OCI-LY7 (cell line): ENCODE results near the gene PDPN. TPM values are rescaled to one million over a fixed set of nuclear protein-coding genes. Genes with fewer than 3 reads are reported as not detected.

Experiments used
- BruUV-seq: library from RNA; stranded (reverse); fragments of 400-500 nt; replicated peaks from 2 replicates; lab custom pipeline; 2021; lab: Mats Ljungman, UMichigan
- CTCF ChIA-PET: fragments of 300-600 bp; sonication (Branson Sonifier 250); formaldehyde crosslinking; loops from one replicate; lab custom pipeline; 2022; ENCODE audit warnings: antibody characterized with exemption; ENCODE audit not compliant: unreplicated experiment; lab: Charles Lee
- POLR2A ChIA-PET: fragments of 300-600 bp; sonication (Branson Sonifier 250); formaldehyde crosslinking; loops from one replicate; lab custom pipeline; 2022; ENCODE audit warnings: antibody characterized with exemption; lab: Charles Lee
- DNase-seq: peaks from one replicate; pipeline ENCODE4 v3.0.0-alpha.2; 2015; ENCODE audit warnings: low spot score
- H2AFZ ChIP-seq: fragments of 200-600 bp; sonication (generic), shearing (Covaris generic); 2 replicates; pipeline ENCODE4 v1.6.1; 2014; ENCODE audit warnings: mild to moderate bottlenecking, antibody characterized with exemption, low read length, moderate library complexity
- H3K27ac ChIP-seq: fragments of 200-600 bp; sonication (generic); 2 replicates; pipeline ENCODE4 v1.5.1; 2014; ENCODE audit warnings: mixed run types, low read depth, mild to moderate bottlenecking, moderate library complexity, low read length, inconsistent platforms; ENCODE audit not compliant: poor library complexity, severe bottlenecking
- H3K36me3 ChIP-seq: fragments of 200-600 bp; sonication (generic); 2 replicates; pipeline ENCODE4 v1.6.1; 2014; ENCODE audit warnings: mild to moderate bottlenecking, antibody characterized with exemption, low read length, moderate library complexity, mixed read lengths; ENCODE audit not compliant: insufficient read depth
- H3K4me1 ChIP-seq: fragments of 200-600 bp; sonication (generic); 2 replicates; pipeline ENCODE4 v1.5.1; 2014; ENCODE audit warnings: mild to moderate bottlenecking, low read length; ENCODE audit not compliant: insufficient read depth, poor library complexity, severe bottlenecking
- H3K4me2 ChIP-seq: fragments of 200-600 bp; sonication (generic); 2 replicates; pipeline ENCODE4 v1.6.1; 2014; ENCODE audit warnings: mild to moderate bottlenecking, low read length
- H3K4me3 ChIP-seq: fragments of 200-600 bp; sonication (generic); 2 replicates; pipeline ENCODE4 v1.5.1; 2014; ENCODE audit warnings: mild to moderate bottlenecking, low read depth, low read length; ENCODE audit not compliant: poor library complexity, severe bottlenecking
- H3K79me2 ChIP-seq: fragments of 200-600 bp; sonication (generic); 2 replicates; pipeline ENCODE4 v1.6.1; 2016; ENCODE audit warnings: low read depth, mild to moderate bottlenecking, low read length, moderate library complexity, mixed read lengths; ENCODE audit not compliant: insufficient read depth
- H3K9me2 ChIP-seq: fragments of 200-600 bp; sonication (generic); 2 replicates; pipeline ENCODE4 v1.6.1; 2016; ENCODE audit warnings: mild to moderate bottlenecking, low read length, mixed read lengths; ENCODE audit not compliant: insufficient read depth
- H3K9me3 ChIP-seq: fragments of 200-600 bp; sonication (generic); 2 replicates; pipeline ENCODE4 v1.6.1; 2014; ENCODE audit warnings: mild to moderate bottlenecking, mixed run types, low read length, mixed read lengths
- H4K20me1 ChIP-seq: fragments of 200-600 bp; sonication (generic); 2 replicates; pipeline ENCODE4 v1.6.1; 2014; ENCODE audit warnings: mild to moderate bottlenecking, antibody characterized with exemption, low read length, moderate library complexity, mixed read lengths; ENCODE audit not compliant: insufficient read depth
- EZH2phosphoT487 ChIP-seq: fragments of 200-600 bp; sonication (generic); IDR thresholded peaks from 2 replicates; pipeline ENCODE4 v1.6.1; 2018; ENCODE audit warnings: low read depth, borderline replicate concordance, mild to moderate bottlenecking, mixed run types, antibody characterized with exemption, low read length, moderate library complexity, mixed read lengths
- intact Hi-C: fragments of 100-400 bp; cut with micrococcal nuclease; formaldehyde crosslinking; loops from one replicate; pipeline ENCODE4 v1.10.0; 2022; ENCODE audit not compliant: unreplicated experiment
- total RNA-seq, 2 experiments: library from RNA; depleted of rRNA in 1 of 2; stranded (reverse); fragments of >200 nt in 1 of 2; shearing (Covaris generic) in 1 of 2; gene quantifications; 2 replicates each; pipeline ENCODE4 v1.2.3, GENCODE V29; 2014 to 2022
- TF ChIP-seq, protein P1 (sequence below): fragments of 200-600 bp; sonication (generic); conservative IDR thresholded peaks from 2 replicates; pipeline ENCODE4 v1.5.1; 2014; ENCODE audit warnings: mild to moderate bottlenecking, antibody characterized with exemption, low read length, moderate library complexity, mixed read lengths

Gene PDPN
- total RNA-seq, 2 experiments from 2014 or later = not detected

DNA sequence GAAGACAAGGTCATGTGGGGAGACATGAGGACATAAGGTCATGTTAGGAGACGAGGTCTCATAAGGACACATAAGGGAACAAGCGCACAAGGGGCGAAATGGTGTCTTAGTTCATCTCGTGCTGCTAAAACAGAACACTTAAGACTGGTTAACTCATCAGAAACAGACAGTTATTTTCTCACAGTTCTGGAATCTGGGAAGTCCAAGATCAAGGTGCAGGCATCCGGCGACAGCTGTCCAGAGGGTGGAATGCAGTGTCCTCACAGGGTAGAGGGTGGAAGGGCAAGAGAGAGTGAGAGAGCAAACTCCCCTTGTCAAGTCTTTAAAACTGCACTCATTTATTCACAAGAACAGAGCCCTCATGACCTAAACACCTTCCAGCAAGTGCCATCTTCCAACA is 34.6 kb upstream of the PDPN start:
- Histone ChIP-seq H3K4me2 (no peak overlapping the region), H3K9me3 (no peaks in the 10 kb centered on the region), H3K4me1 (no peaks in the 10 kb centered on the region), H3K36me3 (no peaks in the 10 kb centered on the region), H4K20me1 (no peaks in the 10 kb centered on the region), H3K79me2 (no peaks in the 10 kb centered on the region), H2AFZ (no peak overlapping the region), H3K9me2 (no peaks in the 10 kb centered on the region), H3K27ac (no peak overlapping the region), H3K4me3 (no peak overlapping the region)
- intact Hi-C loops = no loop called here
- ChIA-PET CTCF (no interaction called here), POLR2A (no interaction called here)
- no TSS peak for BruUV-seq
- TF ChIP-seq EZH2phosphoT487 = no peak
- TF ChIP-seq, protein P1, sequence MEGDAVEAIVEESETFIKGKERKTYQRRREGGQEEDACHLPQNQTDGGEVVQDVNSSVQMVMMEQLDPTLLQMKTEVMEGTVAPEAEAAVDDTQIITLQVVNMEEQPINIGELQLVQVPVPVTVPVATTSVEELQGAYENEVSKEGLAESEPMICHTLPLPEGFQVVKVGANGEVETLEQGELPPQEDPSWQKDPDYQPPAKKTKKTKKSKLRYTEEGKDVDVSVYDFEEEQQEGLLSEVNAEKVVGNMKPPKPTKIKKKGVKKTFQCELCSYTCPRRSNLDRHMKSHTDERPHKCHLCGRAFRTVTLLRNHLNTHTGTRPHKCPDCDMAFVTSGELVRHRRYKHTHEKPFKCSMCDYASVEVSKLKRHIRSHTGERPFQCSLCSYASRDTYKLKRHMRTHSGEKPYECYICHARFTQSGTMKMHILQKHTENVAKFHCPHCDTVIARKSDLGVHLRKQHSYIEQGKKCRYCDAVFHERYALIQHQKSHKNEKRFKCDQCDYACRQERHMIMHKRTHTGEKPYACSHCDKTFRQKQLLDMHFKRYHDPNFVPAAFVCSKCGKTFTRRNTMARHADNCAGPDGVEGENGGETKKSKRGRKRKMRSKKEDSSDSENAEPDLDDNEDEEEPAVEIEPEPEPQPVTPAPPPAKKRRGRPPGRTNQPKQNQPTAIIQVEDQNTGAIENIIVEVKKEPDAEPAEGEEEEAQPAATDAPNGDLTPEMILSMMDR = no peak
- DNase-seq = no peak

DNA sequence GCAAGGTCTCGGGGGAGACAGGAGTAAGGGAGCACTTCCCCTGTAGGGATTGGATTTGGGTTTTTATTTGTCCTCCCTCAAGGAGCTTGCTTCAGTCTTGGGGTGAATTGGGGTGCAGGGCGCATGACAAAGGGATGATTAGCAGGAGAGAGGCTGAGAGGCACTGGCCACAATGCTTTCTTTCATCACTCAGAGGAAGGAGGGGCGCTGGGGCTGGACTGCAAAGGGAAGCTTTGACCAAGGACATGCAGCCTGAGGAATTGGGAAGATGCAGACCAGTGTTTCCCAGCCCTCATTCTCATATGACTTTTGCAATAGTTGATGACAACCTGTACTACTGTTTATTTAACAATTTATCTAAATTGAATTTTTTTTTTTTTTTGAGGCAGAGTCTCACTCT is 34.1 kb upstream of the PDPN start:
- Histone ChIP-seq H3K79me2 (no peaks in the 10 kb centered on the region), H3K27ac (no peak overlapping the region), H2AFZ (no peak overlapping the region), H3K36me3 (no peaks in the 10 kb centered on the region), H3K4me1 (no peaks in the 10 kb centered on the region), H3K4me2 (no peak overlapping the region), H3K4me3 (no peak overlapping the region), H3K9me2 (no peaks in the 10 kb centered on the region), H4K20me1 (no peaks in the 10 kb centered on the region), H3K9me3 (no peaks in the 10 kb centered on the region)
- BruUV-seq = no TSS peak
- intact Hi-C loops = no loop called here
- ChIA-PET CTCF (no interaction called here), POLR2A (interaction anchor here (0.6 kb wide), 1 partner anchor 14 kb away, joined by 3 read pairs; no protein-coding TSS in a partner anchor)
- DNase-seq = no peak
- TF ChIP-seq EZH2phosphoT487 = no peak
- TF ChIP-seq, protein P1 = no peak

DNA sequence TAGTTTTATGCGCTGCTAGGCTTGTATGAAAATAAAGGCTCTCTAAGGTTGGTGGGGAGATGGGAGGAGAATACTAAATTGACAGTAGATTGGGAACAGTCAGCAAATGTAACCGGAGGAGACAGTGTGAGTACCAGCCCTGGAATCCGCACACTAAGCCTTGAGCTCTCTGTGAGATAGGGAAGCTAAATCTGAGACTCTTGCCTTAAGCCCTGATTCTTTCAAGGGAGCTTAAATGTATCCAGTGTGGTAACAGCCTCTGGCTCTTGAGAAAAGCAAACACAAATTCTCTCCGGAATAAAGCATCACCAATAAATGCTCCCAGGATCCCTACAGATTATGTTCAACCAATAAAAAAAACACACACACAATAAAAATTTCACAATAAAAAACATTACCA is 33.0 kb upstream of the PDPN start:
- Histone ChIP-seq H3K79me2 (no peaks in the 10 kb centered on the region), H2AFZ (no peak overlapping the region), H3K4me3 (no peak overlapping the region), H3K27ac (no peak overlapping the region), H3K4me2 (no peak overlapping the region), H3K9me3 (no peaks in the 10 kb centered on the region), H3K4me1 (no peaks in the 10 kb centered on the region), H4K20me1 (no peaks in the 10 kb centered on the region), H3K36me3 (no peaks in the 10 kb centered on the region), H3K9me2 (no peaks in the 10 kb centered on the region)
- POLR2A ChIA-PET = interaction anchor here (0.7 kb wide), 1 partner anchor 32 kb away, joined by 3 read pairs; no protein-coding TSS in a partner anchor
- CTCF ChIA-PET = no interaction called here
- intact Hi-C loops = no loop called here
- TF ChIP-seq EZH2phosphoT487 = no peak
- DNase-seq = no peak
- no TSS peak for BruUV-seq
